Measurements from ENCODE around the gene MIPOL1.

Gene MIPOL1

DNA sequence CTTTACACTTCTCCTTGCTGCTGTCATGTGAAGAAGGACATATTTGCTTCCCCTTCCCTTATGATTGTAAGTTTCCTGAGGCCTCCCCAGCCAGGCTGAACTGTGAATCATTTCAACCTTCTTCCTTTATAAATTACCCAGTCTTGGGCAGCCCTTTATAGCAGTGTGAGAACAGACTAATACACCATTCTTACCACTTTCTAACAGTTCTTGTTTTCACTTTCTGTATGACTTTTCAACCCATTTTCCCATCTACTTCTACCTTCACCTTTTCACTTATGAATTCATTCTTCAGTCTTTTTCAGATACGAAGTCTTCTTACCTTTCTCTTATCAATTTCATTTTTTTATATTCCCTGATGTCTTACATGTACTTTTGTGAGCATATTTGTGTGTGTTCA, 342.3 kb downstream of the MIPOL1 start:
- TF ChIP-seq GATA3 (IDR thresholded peaks at IDR 0.05; ENCODE audit: low read depth, low read length): no peak
- no peak for TF ChIP-seq GATA2 (IDR thresholded peaks at IDR 0.05; ENCODE audit: low read depth, low read length)

DNA sequence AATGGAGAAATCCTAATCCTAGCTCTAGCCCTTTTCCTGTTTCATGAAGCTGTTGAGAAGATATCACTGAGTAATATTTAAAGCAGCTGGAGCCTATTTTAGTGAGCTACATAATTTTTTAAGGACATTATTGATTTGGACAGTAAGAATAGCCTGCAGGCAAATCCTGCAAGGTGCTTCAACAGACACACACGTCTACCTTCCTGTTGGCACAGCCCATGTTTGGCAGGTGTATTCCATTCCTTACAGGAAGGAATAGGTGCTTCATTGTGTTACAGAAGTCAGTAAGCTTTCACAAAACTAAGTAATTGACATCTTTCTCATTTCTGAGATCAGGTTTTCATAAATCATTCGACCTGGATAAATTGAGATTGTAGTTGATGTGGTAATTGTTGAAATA, 346.7 kb downstream of the MIPOL1 start:
- no peak for TF ChIP-seq GATA2 (IDR thresholded peaks at IDR 0.05; ENCODE audit: low read depth, low read length)
- TF ChIP-seq GATA3 (IDR thresholded peaks at IDR 0.05; ENCODE audit: low read depth, low read length): no peak

DNA sequence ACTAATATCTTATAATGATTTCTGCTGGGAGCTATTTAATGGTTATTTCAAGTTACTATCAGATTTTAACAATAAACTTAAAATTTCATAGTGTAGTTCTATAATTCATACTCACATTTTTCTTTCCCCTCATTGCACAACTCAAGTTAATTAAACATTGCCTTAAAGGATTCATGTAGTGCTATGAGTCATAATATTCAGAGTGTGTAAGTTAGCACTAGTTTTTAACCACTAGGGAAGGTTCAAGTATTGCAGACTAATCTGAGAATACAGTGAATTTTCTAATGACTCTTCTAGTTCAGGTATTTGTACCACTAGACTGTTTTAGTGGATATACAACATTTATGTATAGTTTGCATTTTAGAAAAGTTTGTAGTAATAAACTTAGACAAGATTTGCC, 347.4 kb downstream of the MIPOL1 start:
- TF ChIP-seq GATA3 (IDR thresholded peaks at IDR 0.05; ENCODE audit: low read depth, low read length): no peak
- TF ChIP-seq GATA2 (IDR thresholded peaks at IDR 0.05; ENCODE audit: low read depth, low read length): no peak

DNA sequence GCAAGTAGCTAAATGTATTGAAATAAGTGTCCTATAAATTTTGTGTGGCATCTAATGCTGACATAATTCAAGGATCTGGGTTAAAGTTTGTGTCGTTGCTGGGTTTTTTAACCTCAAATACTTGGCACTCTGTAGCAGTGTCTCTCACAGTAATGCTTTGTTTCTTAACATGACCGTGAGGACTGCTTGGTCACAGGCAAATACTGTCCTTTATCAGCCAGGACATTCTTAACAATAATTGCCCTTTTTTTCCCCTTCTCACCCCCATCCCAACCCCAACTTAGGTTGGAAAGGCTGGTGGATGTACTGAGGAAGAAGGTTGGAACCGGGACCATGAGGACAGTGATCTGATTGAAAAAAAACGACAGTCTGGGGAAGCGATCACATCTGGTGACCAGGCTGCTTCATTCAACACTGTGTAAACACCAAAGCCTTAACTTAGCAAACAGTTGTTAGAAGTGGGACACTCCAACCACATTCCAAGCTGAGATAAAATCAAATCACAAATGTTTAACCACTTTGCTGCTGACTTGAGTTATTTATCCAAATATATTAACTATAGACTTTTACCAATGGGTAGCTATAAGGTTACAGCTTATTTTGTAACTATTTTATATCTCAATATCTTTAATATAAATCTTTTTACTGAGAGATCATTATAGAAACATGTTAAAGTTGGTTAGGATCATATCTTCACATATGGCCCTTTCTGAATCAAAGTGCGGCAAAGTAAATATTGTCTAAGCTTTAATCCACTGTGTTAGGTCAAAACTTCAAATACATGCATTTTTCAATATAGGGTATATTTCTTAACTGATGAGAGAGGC, 349.1 kb downstream of the MIPOL1 start:
- no peak for TF ChIP-seq GATA3 (IDR thresholded peaks at IDR 0.05; ENCODE audit: low read depth, low read length)
- no peak for TF ChIP-seq GATA2 (IDR thresholded peaks at IDR 0.05; ENCODE audit: low read depth, low read length)

DNA sequence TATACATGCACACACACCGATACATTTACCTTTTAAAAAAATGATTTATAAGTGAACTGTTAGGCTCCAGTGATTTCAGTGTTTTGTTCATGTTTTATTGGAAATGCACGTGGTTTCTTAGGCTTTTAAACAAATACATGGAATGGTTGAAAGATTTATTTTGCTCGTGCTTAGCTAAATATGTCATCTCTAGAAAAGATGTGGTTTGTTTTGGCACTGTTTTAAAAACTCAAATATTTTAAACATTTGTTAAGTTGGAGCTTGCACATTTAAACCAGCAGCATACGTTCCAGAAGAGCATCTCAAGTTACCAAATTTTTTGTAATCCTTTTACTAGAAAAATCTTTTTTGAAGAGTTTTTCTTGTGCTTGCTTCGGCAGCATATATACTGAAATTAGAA, 352.8 kb downstream of the MIPOL1 start:
- TF ChIP-seq GATA3 (IDR thresholded peaks at IDR 0.05; ENCODE audit: low read depth, low read length) (no peak), GATA2 (IDR thresholded peaks at IDR 0.05; ENCODE audit: low read depth, low read length) (no peak)

DNA sequence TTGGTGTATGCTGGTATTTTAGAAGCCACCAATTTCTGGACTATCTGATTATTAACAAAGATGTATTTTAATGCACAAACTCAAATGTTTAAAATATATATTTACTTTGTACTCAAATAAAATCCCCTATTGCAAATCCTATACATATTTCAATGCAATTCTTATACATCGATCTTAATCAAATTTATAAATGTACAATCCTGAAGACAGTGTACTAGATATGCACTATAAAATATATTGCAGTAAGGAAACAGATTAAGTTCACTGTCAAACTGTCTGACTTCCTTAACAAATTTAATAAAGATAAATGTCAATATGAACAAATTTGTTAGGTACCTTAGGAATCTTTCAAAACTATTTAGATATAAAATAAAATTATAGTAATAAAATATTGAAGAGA, 353.4 kb downstream of the MIPOL1 start:
- no peak for TF ChIP-seq GATA2 (IDR thresholded peaks at IDR 0.05; ENCODE audit: low read depth, low read length)
- TF ChIP-seq GATA3 (IDR thresholded peaks at IDR 0.05; ENCODE audit: low read depth, low read length): no peak

DNA sequence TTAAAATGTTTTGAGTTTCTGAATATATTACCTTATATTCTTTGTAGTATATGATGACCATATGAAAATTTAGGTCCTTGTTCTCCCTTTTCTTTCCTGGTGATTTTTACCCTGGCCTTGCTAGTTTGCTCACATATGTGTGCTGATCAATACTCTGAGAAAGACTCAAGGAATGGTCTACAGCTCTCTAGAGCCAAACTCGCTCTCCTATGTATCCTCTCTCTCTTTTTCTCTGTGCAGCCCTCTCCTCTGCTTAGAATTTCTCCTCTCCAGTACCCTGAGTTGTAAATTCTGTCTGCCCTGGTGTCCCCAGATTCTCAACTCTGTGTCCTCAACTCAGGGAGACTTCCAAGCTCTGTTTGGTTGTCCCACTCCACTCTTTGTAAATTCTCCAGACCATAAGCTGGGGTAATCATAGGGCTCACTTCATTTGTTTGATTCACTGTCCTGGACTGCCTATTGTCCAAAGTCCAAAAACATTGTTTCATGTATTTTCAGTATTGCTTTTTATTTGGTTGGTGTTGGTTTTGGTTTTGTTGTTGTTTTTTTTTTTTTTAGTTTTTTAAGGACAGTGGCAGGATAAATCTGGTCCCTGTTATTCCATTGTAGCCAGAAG, 356.3 kb downstream of the MIPOL1 start:
- TF ChIP-seq GATA2 (IDR thresholded peaks at IDR 0.05; ENCODE audit: low read depth, low read length) (no peak), GATA3 (IDR thresholded peaks at IDR 0.05; ENCODE audit: low read depth, low read length) (no peak)

DNA sequence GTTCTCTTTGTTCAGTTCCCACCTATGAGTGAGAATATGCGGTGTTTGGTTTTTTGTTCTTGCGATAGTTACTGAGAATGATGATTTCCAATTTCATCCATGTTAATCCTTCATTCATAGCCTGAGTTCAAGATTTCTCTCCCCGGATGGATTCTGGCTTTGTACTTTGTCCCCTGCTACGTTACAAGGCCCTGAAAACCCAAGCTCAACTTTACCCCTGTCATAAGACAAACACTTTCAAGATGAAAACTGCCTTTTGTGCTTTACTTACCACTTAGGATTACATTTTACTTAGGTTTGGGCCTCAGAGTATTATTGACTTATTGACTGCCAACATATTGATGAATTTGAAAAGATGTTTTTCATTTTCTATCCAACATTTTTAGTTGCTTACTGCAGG, 361.0 kb downstream of the MIPOL1 start:
- TF ChIP-seq GATA3 (IDR thresholded peaks at IDR 0.05; ENCODE audit: low read depth, low read length) (no peak), GATA2 (IDR thresholded peaks at IDR 0.05; ENCODE audit: low read depth, low read length) (no peak)

DNA sequence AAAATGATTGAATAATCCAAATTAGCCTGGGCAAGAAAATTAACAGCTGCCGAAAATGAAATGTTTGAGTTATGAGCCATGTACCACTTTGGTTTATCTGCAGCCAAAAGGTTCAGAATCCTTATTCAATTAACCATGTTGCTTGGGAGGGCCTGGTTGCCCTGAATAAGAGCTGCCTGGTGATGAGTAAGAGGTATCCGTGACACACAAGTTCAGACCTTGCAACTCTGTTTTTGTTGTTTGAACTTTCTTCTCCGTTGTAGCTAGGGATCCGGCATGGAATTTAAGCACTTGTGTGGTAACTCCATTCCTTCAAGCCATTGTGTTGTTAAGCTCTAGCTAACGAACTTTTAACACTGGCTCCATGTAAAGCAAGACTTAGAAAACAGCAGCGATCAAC, 361.6 kb downstream of the MIPOL1 start:
- no peak for TF ChIP-seq GATA3 (IDR thresholded peaks at IDR 0.05; ENCODE audit: low read depth, low read length)

DNA sequence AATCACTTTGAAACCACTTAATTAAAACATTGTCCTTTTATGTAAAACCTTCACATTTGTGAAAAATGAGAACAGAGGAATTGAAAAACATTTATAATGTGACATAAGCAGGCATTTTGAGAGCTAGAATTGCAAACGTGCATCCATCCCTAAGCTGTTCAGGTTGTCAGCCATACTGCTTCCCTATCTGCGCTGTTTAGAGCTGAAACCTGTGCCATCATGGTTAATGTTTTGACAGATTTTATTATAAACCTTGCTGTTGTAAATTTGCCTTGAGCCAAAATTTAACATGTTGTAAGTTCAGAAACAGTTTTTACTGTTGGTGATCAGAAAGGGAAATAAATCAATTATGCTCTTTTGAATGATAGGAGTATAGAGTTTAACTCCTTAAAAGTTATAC, 365.5 kb downstream of the MIPOL1 start:
- TF ChIP-seq GATA2 (IDR thresholded peaks at IDR 0.05; ENCODE audit: low read depth, low read length) (no peak), GATA3 (IDR thresholded peaks at IDR 0.05; ENCODE audit: low read depth, low read length) (no peak)

DNA sequence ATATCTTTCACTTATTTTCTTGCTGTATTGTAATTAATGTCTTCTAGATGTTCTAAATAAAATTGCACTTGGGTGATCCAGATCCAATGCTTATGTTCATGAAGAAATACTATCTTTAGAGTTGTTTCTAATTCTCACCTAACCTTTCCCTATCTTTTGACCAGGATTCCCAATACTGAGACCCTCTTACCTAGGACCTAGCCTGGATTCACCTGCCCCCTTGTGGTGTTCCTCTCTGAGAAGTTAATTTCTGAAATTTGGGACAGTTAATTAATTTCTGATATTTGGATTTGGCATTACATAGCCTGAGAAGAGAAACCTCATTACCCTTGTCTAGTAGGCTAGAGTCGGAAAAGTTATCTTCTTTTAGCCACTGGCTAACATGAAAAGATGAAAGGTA, 367.8 kb downstream of the MIPOL1 start:
- TF ChIP-seq GATA2 (IDR thresholded peaks at IDR 0.05; ENCODE audit: low read depth, low read length) (no peak), GATA3 (IDR thresholded peaks at IDR 0.05; ENCODE audit: low read depth, low read length) (no peak)

DNA sequence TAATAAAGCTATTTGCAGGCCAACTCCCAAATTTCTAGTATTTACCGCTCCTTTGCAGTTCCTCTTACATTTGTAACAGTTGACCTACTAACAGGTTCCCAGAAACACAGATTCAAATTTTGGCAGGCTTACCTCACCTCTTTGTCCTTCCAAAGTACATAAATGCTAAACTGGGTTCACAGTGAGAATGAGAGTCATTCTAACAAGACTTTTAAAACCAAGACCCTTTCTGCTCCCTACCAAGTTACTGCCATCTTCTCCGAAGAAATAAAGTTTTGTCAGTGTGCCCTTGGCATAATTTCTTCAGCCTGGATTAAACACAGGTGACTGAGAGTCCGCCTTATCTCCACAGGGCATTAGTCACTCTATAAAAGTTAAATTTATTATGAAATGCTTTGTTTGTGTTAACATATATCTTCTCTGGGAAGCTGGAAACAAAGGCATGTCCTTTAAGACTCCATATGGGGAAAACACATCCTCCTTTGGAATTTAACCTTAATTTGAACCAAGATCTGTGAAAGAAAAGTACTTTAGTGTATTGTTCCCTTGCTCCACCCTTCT, 369.2 kb downstream of the MIPOL1 start:
- TF ChIP-seq GATA3 (IDR thresholded peaks at IDR 0.05; ENCODE audit: low read depth, low read length) (no peak), GATA2 (IDR thresholded peaks at IDR 0.05; ENCODE audit: low read depth, low read length) (no peak)

DNA sequence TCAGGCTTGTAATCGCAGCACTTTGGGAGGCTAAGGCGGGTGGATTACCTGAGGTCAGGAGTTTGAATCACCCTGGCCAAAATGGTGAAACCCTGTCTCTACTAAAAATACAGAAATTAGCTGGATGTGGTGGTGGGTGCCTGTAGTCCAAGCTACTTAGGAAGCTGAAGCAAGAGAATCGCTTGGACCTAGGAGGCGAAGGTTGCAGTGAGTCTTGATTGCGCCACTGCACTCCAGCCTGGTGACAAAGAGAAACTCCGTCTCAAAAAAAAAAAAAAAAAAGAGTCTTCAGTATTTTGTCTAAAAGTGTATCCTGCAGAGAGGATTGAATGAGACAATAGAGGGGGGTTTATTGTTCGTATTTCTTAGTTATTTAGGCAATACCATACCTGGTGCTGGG, 372.0 kb downstream of the MIPOL1 start:
- no peak for TF ChIP-seq GATA3 (IDR thresholded peaks at IDR 0.05; ENCODE audit: low read depth, low read length)
- TF ChIP-seq GATA2 (IDR thresholded peaks at IDR 0.05; ENCODE audit: low read depth, low read length): no peak

DNA sequence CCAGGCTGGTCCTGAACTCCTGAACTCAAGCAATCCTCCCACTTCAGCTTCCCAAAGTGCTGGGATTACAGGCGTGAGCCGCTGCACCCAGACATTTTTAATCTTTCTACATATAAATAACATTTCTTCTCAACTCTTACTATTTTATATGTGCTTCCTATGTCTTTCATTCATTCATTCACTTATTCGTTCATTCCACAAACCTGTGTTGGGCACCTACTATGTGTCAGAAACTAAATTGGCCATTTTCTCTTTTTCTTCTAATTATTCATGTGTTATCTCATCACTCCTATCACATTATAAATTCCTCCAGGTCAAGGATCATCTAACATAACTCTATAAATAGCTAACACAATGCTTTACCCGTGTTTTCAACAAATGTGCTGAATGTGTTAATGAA, 373.7 kb downstream of the MIPOL1 start:
- no peak for TF ChIP-seq GATA2 (IDR thresholded peaks at IDR 0.05; ENCODE audit: low read depth, low read length)
- no peak for TF ChIP-seq GATA3 (IDR thresholded peaks at IDR 0.05; ENCODE audit: low read depth, low read length)

DNA sequence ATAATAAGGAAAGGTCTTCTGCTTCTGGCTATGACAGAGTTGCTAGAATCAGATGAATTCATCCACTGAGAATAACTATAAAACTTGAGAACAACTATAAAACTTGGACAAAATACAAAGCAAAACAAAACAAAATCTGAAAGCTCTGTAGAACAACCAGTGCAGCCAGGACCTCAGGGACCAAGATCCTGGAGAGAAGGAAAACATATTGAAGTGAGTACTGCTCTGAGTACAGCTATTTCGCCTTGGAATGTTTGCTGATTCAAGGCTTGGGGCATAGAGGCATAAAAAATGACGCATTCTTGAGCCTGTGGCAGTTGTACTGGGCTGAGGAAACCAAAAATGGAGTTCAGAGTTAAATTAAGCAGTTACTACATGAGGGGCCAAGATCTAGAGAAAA, 375.6 kb downstream of the MIPOL1 start:
- TF ChIP-seq GATA2 (IDR thresholded peaks at IDR 0.05; ENCODE audit: low read depth, low read length): no peak
- no peak for TF ChIP-seq GATA3 (IDR thresholded peaks at IDR 0.05; ENCODE audit: low read depth, low read length)
